IMR-90 (cell line): ENCODE data around the gene EPHB1. TPM values are rescaled to one million over a fixed set of nuclear protein-coding genes. Genes with fewer than 3 reads are reported as not detected.

Experiments
- ATAC-seq: fragments of 200-7000 bp; cut with Tn5 transposase; 2 replicates; pipeline ENCODE4 v1.9.1; 2020; ENCODE audit warnings: low read depth, mild to moderate bottlenecking, moderate library complexity
- BruUV-seq: library from RNA; stranded (reverse); fragments of 400-500 nt; replicated peaks from 2 replicates; lab custom pipeline; 2021; lab: Mats Ljungman, UMichigan
- CTCF ChIA-PET: fragments of 300-600 bp; formaldehyde crosslinking; extraction: SDS; loops from one replicate; lab custom pipeline; 2021; ENCODE audit warnings: antibody characterized with exemption; lab: Yijun Ruan, JAX
- POLR2A ChIA-PET: fragments of 300-600 bp; sonication (Branson Sonifier 250); formaldehyde crosslinking; loops from one replicate; lab custom pipeline; 2022; ENCODE audit warnings: antibody characterized with exemption; ENCODE audit not compliant: unreplicated experiment; lab: Charles Lee
- DNase-seq: peaks from one replicate; pipeline ENCODE4 v3.0.0; 2013
- H2AFZ ChIP-seq: replicated peaks from 2 replicates; pipeline ENCODE3; 2013; ENCODE audit warnings: low read length, mild to moderate bottlenecking; ENCODE audit not compliant: poor library complexity
- H2AK5ac ChIP-seq: 2 replicates; pipeline ENCODE4 v1.6.1; 2013; ENCODE audit warnings: low read depth, low read length, inconsistent platforms
- H2AK9ac ChIP-seq: replicated peaks from 2 replicates; pipeline ENCODE3; 2013; ENCODE audit warnings: mild to moderate bottlenecking, low read depth, low read length, moderate library complexity; ENCODE audit not compliant: poor library complexity
- H2BK120ac ChIP-seq: 2 replicates; pipeline ENCODE4 v1.6.1; 2013; ENCODE audit warnings: low read depth, low read length, inconsistent platforms
- H2BK15ac ChIP-seq: 3 replicates; pipeline ENCODE4 v1.6.1; 2013; ENCODE audit warnings: low read depth, low read length, inconsistent platforms
- H2BK20ac ChIP-seq: 2 replicates; pipeline ENCODE4 v1.6.1; 2013; ENCODE audit warnings: low read depth, mild to moderate bottlenecking, inconsistent platforms, low read length, moderate library complexity
- H2BK5ac ChIP-seq: 2 replicates; pipeline ENCODE4 v1.6.1; 2013; ENCODE audit warnings: mild to moderate bottlenecking, low read depth, low read length, inconsistent platforms; ENCODE audit not compliant: poor library complexity, severe bottlenecking
- H3K14ac ChIP-seq: replicated peaks from 2 replicates; pipeline ENCODE4 v1.6.1; 2013; ENCODE audit warnings: low read depth, low read length, inconsistent platforms
- H3K18ac ChIP-seq: 2 replicates; pipeline ENCODE4 v1.6.1; 2013; ENCODE audit warnings: low read depth, low read length, control low read depth
- H3K23ac ChIP-seq: 2 replicates; pipeline ENCODE4 v1.6.1; 2013; ENCODE audit warnings: low read depth, low read length, inconsistent platforms
- H3K27ac ChIP-seq: 2 replicates; pipeline ENCODE4 v1.5.1; 2013; ENCODE audit warnings: mild to moderate bottlenecking, control low read depth, low read length; ENCODE audit not compliant: insufficient read depth
- H3K27me3 ChIP-seq: 2 replicates; pipeline ENCODE4 v1.6.1; 2013; ENCODE audit warnings: low read length; ENCODE audit not compliant: control insufficient read depth, insufficient read depth
- H3K36me3 ChIP-seq: 2 replicates; pipeline ENCODE4 v1.6.1; 2013; ENCODE audit warnings: low read length, mixed read lengths; ENCODE audit not compliant: control insufficient read depth, insufficient read depth
- H3K4ac ChIP-seq: 2 replicates; pipeline ENCODE4 v1.6.1; 2013; ENCODE audit warnings: low read depth, low read length, inconsistent platforms
- H3K4me1 ChIP-seq: 2 replicates; pipeline ENCODE4 v1.6.1; 2013; ENCODE audit warnings: low read length, mixed read lengths; ENCODE audit not compliant: control insufficient read depth, insufficient read depth
- H3K4me2 ChIP-seq: 2 replicates; pipeline ENCODE4 v1.6.1; 2013; ENCODE audit warnings: low read depth, mild to moderate bottlenecking, control low read depth, low read length, moderate library complexity
- H3K4me3 ChIP-seq: 2 replicates; pipeline ENCODE4 v1.5.1; 2013; ENCODE audit warnings: low read depth, mild to moderate bottlenecking, control low read depth, low read length, moderate library complexity; ENCODE audit not compliant: insufficient read depth
- H3K56ac ChIP-seq: 2 replicates; pipeline ENCODE4 v1.6.1; 2013; ENCODE audit warnings: low read length, inconsistent platforms; ENCODE audit not compliant: insufficient read depth; ENCODE audit errors: extremely low read depth
- H3K79me1 ChIP-seq, 2 experiments: 2 replicates each; pipeline ENCODE4 v1.6.1; 2013; ENCODE audit warnings: low read length in 2 of 2, inconsistent platforms in 1 of 2, low read depth in 1 of 2
- H3K9ac ChIP-seq: 2 replicates; pipeline ENCODE4 v1.6.1; 2013; ENCODE audit warnings: low read depth, low read length, control low read depth
- H3K9me1 ChIP-seq: 2 replicates; pipeline ENCODE4 v1.6.1; 2013; ENCODE audit warnings: low read length, inconsistent platforms; ENCODE audit not compliant: insufficient read depth
- H3K9me3 ChIP-seq: 2 replicates; pipeline ENCODE4 v1.6.1; 2013; ENCODE audit warnings: low read length; ENCODE audit not compliant: control insufficient read depth, insufficient read depth
- H4K20me1 ChIP-seq: 2 replicates; pipeline ENCODE4 v1.6.1; 2013; ENCODE audit warnings: low read length, inconsistent platforms; ENCODE audit not compliant: insufficient read depth
- H4K5ac ChIP-seq: 2 replicates; pipeline ENCODE4 v1.6.1; 2013; ENCODE audit warnings: mild to moderate bottlenecking, low read depth, low read length, control low read depth
- H4K8ac ChIP-seq, 2 experiments: 2 replicates each; pipeline ENCODE4 v1.6.1; 2013; ENCODE audit warnings: low read depth in 2 of 2, low read length in 2 of 2, control low read depth in 1 of 2, inconsistent platforms in 1 of 2
- H4K91ac ChIP-seq: 2 replicates; pipeline ENCODE4 v1.6.1; 2013; ENCODE audit warnings: low read depth, low read length, inconsistent platforms; ENCODE audit not compliant: insufficient read depth
- BHLHE40 ChIP-seq: fragments of 150-350 bp; IDR thresholded peaks from 2 replicates; pipeline ENCODE4 v1.6.1; 2016; ENCODE audit warnings: mild to moderate bottlenecking, low read depth, low read length
- CEBPB ChIP-seq: IDR thresholded peaks from 2 replicates; pipeline ENCODE4 v1.6.1; 2012; ENCODE audit warnings: low read depth, low read length, improper control_type of control experiment
- CHD1 ChIP-seq: IDR thresholded peaks from 2 replicates; pipeline ENCODE4 v1.6.1; 2012; ENCODE audit warnings: low read depth, low read length, improper control_type of control experiment
- CTCF ChIP-seq: conservative IDR thresholded peaks from 2 replicates; pipeline ENCODE4 v1.5.1; 2012; ENCODE audit warnings: mild to moderate bottlenecking, low read depth, low read length, improper control_type of control experiment
- ELK1 ChIP-seq: fragments of 150-350 bp; IDR thresholded peaks from 2 replicates; pipeline ENCODE4 v1.6.1; 2016; ENCODE audit warnings: low read depth, mild to moderate bottlenecking, low read length, moderate library complexity, borderline replicate concordance
- FOS ChIP-seq: fragments of 150-350 bp; IDR thresholded peaks from 2 replicates; pipeline ENCODE4 v1.6.1; 2016; ENCODE audit warnings: low read depth, low read length
- MAFK ChIP-seq: IDR thresholded peaks from 2 replicates; pipeline ENCODE4 v1.6.1; 2012; ENCODE audit warnings: low read depth, low read length, improper control_type of control experiment
- MAZ ChIP-seq: IDR thresholded peaks from 2 replicates; pipeline ENCODE4 v1.6.1; 2012; ENCODE audit warnings: low read depth, mild to moderate bottlenecking, low read length, improper control_type of control experiment, moderate library complexity, borderline replicate concordance
- MXI1 ChIP-seq: IDR thresholded peaks from 2 replicates; pipeline ENCODE4 v1.6.1; 2012; ENCODE audit warnings: low read depth, mild to moderate bottlenecking, low read length, moderate library complexity, borderline replicate concordance
- NFE2L2 ChIP-seq: fragments of 150-350 bp; IDR thresholded peaks from 2 replicates; pipeline ENCODE4 v1.6.1; 2016; ENCODE audit warnings: low read depth, mild to moderate bottlenecking, low read length
- POLR2A ChIP-seq: IDR thresholded peaks from 2 replicates; pipeline ENCODE4 v1.6.1; 2012; ENCODE audit warnings: mild to moderate bottlenecking, low read depth, low read length
- RAD21 ChIP-seq: IDR thresholded peaks from 2 replicates; pipeline ENCODE4 v1.6.1; 2012; ENCODE audit warnings: low read length, improper control_type of control experiment
- RCOR1 ChIP-seq: IDR thresholded peaks from 2 replicates; pipeline ENCODE4 v1.6.1; 2012; ENCODE audit warnings: mild to moderate bottlenecking, low read length, improper control_type of control experiment; ENCODE audit not compliant: insufficient replicate concordance
- RFX5 ChIP-seq: IDR thresholded peaks from 2 replicates; pipeline ENCODE4 v1.8.0; 2012; ENCODE audit warnings: low read depth, mild to moderate bottlenecking, low read length, moderate library complexity
- SMC3 ChIP-seq: fragments of 150-350 bp; IDR thresholded peaks from 2 replicates; pipeline ENCODE4 v1.6.1; 2016; ENCODE audit warnings: low read depth, mild to moderate bottlenecking, antibody characterized with exemption, low read length, moderate library complexity
- USF2 ChIP-seq: fragments of 150-350 bp; IDR thresholded peaks from 2 replicates; pipeline ENCODE4 v1.6.1; 2017; ENCODE audit warnings: mild to moderate bottlenecking, antibody characterized with exemption, low read length, low read depth
- WGBS, 2 experiments: methylation state at CpG; one replicate each; pipeline versions ENCODE4 v1.1.5 to v1.1.7; 2013; ENCODE audit warnings: missing lambda C conversion rate in 2 of 2; ENCODE audit not compliant: insufficient read length in 1 of 2; ENCODE audit errors: extremely low coverage in 2 of 2; 5-methylcytosine and 5-hydroxymethylcytosine counted together
- dilution Hi-C: fragments of 300-500 bp; cut with HindIII; formaldehyde crosslinking; loops from one replicate; pipeline ENCODE4 v1.14.3; 2018; ENCODE audit warnings: low sequenced_read_pairs; ENCODE audit not compliant: unreplicated experiment
- in situ Hi-C: fragments of 300-500 bp; cut with MboI; formaldehyde crosslinking; loops from 3 replicates; pipeline ENCODE4 v1.14.3; 2019; ENCODE audit warnings: low sequenced_read_pairs, inconsistent platforms, mixed read lengths
- intact Hi-C: fragments of 100-400 bp; cut with micrococcal nuclease; formaldehyde crosslinking; loops from 2 replicates; pipeline ENCODE4 v1.10.0; 2022
- polyA plus RNA-seq, 3 experiments: library from polyadenylated mRNA; depleted of rRNA; stranded (reverse); fragments of >200 nt; gene quantifications; 2 replicates each; pipeline ENCODE4 v1.2.3, GENCODE V29; 2012; ENCODE audit warnings: low replicate concordance in 1 of 3
- total RNA-seq: library from RNA; depleted of rRNA; stranded (reverse); fragments of >200 nt; gene quantifications from 2 replicates; pipeline ENCODE4 v1.2.3, GENCODE V29; 2012

Gene EPHB1
- total and polyA plus RNA-seq, 2 of the 4 experiments (the other 2 are of a cell fraction), result 0.17 to 0.36 TPM

- POLR2A ChIA-PET, result no interaction called here
- no peaks in the 10 kb centered on the region for H3K9me1 ChIP-seq
- no peak overlapping the region for H3K4me3 ChIP-seq
- no peak overlapping the region for H2BK5ac ChIP-seq
- no peak overlapping the region for H2BK120ac ChIP-seq
- H3K18ac ChIP-seq, result no peak overlapping the region
- H4K5ac ChIP-seq, result no peak overlapping the region
- in situ Hi-C loops (no loop called here), intact Hi-C loops (no loop called here), dilution Hi-C loops (no loop called here)
- TF ChIP-seq CTCF, result no peak
- TF ChIP-seq RFX5, result no peak
- TF ChIP-seq CHD1, result no peak
- TF ChIP-seq MXI1, result no peak
- TF ChIP-seq CEBPB, result no peak
- no peak for TF ChIP-seq FOS
- TF ChIP-seq NFE2L2, result no peak
- no peak for TF ChIP-seq SMC3
- TF ChIP-seq MAZ, result no peak
- no peak for TF ChIP-seq USF2
- no peak for TF ChIP-seq BHLHE40
- TF ChIP-seq ELK1, result no peak
- no peak for TF ChIP-seq RAD21
- TF ChIP-seq RCOR1, result no peak
- TF ChIP-seq MAFK, result no peak
- TF ChIP-seq POLR2A, result no peak
- no peaks in the 10 kb centered on the region for H4K20me1 ChIP-seq
- ATAC-seq (no peak), DNase-seq (no peak)
- H2AK9ac ChIP-seq, result no peak overlapping the region
- H3K36me3 ChIP-seq, result no peaks in the 10 kb centered on the region
- no peak overlapping the region for H3K23ac ChIP-seq
- H3K79me1 ChIP-seq, result no peaks in the 10 kb centered on the region
- no peak overlapping the region for H4K91ac ChIP-seq
- WGBS, 2 experiments, result 12% methylated on average over 3 of the region's 6 CpGs; no CpG with 5 or more reads in 1 of the 2 experiments
- no peak overlapping the region for H2AK5ac ChIP-seq
- H3K9me3 ChIP-seq, result no peaks in the 10 kb centered on the region
- no peak overlapping the region for H3K14ac ChIP-seq
- H2AFZ ChIP-seq, result no peak overlapping the region
- no peak overlapping the region for H3K27ac ChIP-seq
- H2BK20ac ChIP-seq, result no peak overlapping the region
- no peak overlapping the region for H3K4ac ChIP-seq
- H3K4me2 ChIP-seq, result no peak overlapping the region
- no peak overlapping the region for H4K8ac ChIP-seq
- BruUV-seq, result no TSS peak
- CTCF ChIA-PET, result no interaction called here
- H2BK15ac ChIP-seq, result no peak overlapping the region
- no peaks in the 10 kb centered on the region for H3K4me1 ChIP-seq
- no peak overlapping the region for H3K9ac ChIP-seq
- H3K56ac ChIP-seq, result no peak overlapping the region
- H3K27me3 ChIP-seq, result no peaks in the 10 kb centered on the region
Observed at GRCh38 chr3:134932035-134932434, 137.0 kb downstream of the EPHB1 start.
